NCI-H146 treated with DMSO at 0.1 percent for 48 hours (cell line): ENCODE results near the gene NMT2.
"Not testable (repeated sequence)": the region's sequence is repeated elsewhere in the genome, so short reads cannot be mapped to it uniquely, and the experiment has no call there.

Source experiments
- DNase-seq: peaks from one replicate; lab custom pipeline; 2025; ENCODE audit not compliant: unreplicated experiment; lab: John Stamatoyannopoulos, UW

The NMT2 gene

DNA sequence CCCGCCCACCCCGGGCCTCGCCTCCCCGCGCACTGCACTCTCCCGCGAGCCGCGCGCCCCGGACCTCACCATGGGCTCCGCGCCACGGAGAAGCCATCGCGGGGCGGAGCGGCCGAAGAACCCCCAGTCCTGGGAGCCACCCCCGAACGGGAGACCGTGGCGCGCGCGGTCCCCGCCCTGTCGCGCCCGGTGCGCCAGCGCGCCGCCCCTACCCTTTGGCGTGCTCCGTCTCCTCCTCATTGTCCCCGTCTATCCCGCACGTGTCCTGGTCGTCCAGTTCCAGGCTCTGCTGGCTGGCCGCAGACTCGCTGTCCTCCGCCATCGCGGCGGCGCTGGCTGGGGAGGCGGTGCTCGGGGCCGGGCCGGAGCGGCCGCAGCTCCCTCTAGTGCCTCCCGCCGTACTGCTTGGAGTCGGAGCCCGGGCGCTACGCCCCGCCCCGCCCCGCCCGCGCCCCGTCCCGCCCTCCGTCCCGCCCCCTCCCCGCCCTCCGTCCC, at the start of gene NMT2:
Gene NMT2 (minus strand): TSS at position 403 of the 495 bp plus-strand sequence. CDS start 81 bp downstream, at position 322.
- peak; percentile 89 for DNase-seq

- no peak for DNase-seq
Measured at GRCh38 chr10:15216700-15217099, 48.2 kb upstream of the NMT2 start.

DNA sequence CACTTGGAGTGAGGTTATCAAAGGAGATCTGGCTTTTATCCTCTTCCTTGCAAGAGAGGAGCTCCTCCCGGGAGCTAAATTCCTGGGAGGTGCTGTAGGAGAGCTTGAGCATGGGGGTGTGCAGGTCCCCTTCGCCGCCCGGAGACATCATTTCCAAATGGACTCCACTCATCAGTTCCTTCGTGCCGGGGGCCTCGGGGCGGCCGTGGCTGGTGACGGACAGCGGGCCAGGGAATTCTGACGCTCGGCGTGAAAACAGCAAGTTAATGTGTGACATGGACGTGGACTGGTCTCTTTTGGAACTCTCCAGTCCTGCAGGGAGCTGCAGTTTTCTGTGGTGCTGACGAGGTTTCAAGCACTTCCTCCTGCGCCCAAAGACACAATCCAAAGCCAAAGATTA, 45.7 kb upstream of the NMT2 start:
- no peak for DNase-seq

GRCh38 chr10:15213461-15213861, 45.0 kb upstream of the NMT2 start:
- DNase-seq, result no peak

GRCh38 chr10:15211464-15211979, 43.0 kb upstream of the NMT2 start:
- DNase-seq, result no peak

- no peak for DNase-seq
Measured at GRCh38 chr10:15210521-15210920, 42.0 kb upstream of the NMT2 start.

GRCh38 chr10:15209827-15210509, 41.5 kb upstream of the NMT2 start:
- peak; percentile 78 for DNase-seq

- no peak for DNase-seq
Measured at GRCh38 chr10:15208221-15208620, 39.7 kb upstream of the NMT2 start.

DNA sequence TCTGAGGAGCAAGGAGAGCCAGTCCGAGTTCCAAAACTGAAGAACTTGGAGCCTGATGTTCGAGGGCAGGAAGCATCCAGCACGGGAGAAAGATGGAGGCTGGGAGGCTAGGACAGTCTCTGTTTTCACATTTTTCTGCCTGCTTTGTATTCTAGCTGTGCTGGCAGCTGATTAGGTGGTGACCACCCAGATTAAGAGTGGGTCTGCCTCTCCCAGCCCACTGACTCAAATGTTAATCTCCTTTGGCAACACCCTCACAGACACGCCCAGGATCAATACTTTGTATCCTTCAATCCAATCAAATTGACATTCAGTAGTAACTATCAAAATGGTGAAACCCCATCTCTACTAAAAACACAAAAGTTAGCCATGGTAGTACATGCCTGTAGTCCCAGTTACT, 38.9 kb upstream of the NMT2 start:
- not testable (repeated sequence) for DNase-seq

- DNase-seq, result no peak
Measured at GRCh38 chr10:15202639-15203038, 34.1 kb upstream of the NMT2 start.

DNA sequence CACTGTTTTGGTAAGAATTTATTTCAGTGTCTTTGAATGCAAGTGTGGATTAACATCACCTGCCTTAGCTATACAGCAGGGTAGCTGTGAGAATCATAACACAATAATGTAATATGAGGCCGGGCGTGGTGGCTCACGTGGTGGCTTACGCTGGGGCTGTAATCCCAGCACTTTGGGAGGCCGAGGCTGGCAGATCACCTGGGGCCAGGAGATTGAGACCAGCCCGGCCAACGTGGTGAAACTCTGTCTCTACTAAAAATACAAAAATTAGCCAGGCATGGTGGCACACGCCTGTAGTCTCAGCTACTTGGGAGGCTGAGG, 33.8 kb upstream of the NMT2 start:
- not testable (repeated sequence) for DNase-seq

DNA sequence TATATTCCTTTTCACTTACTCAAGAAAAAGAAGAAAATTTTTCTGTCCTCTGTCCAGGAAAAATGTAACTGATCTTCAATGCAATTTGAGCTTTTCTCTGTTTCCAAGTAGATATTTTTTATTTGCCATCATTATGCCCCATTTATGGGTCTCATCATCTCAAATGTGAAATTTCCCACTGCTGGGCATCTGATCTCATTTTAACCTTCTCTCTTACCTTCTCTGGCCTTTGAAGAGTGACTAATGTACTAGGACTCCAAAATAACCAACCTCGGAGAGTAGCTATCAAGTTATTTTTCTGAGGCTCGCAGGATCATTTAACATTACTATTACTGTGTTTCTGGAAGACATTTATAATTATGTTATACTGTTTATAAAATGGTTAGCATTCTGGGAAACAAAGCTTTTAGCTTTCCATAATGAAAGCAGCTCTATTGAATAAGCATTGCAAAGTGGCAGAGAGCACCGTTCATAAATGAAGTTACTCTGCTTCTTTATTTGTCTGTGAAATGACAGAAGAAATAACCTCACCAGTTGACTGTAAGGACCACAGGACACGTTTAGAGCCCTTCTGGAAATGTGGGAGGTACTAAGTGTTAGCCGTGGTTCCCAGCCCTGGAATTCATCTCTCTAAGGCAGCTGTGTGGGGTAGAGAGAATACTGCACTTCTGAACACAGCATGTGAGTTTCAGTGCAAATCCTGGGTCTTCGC, 33.3 kb upstream of the NMT2 start:
- DNase-seq, result no peak

DNA sequence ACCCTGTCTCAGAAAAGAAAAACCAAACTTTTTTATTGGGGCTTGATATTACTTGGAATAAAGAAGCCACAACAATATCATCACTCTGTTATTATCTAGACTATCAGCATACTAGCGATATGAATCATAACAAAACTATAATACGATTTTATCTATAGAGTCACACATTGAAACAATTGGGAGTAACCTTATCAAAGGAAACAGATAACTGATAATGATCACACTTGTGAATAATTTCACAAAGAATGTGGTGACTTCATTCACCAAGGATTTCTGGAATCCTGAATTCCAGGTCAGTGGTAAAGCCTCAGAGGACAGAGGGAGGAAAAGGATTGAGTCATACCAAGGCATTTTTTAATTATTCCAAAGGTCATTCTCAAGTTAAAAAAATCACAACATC, 32.1 kb upstream of the NMT2 start:
- DNase-seq, result no peak

DNA sequence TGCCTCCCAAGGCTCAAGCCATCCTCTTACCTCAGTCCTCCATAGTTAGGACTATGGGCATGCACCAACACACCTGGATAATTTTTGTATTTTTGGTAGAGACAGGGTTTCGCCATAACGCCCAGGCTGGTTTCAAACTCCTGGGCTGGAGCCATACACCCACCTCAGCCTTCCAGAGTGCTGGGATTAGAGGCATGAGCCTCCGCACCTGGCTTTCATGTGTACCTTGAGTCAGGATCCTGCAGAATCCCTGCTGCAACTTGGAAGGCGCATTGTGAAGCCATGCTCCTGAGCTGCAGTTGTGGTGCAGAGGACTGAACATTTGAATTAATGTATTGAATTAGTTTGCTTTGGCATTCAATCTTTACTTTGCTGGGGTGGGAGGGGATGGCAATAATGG, 29.4 kb upstream of the NMT2 start:
- no peak for DNase-seq

DNA sequence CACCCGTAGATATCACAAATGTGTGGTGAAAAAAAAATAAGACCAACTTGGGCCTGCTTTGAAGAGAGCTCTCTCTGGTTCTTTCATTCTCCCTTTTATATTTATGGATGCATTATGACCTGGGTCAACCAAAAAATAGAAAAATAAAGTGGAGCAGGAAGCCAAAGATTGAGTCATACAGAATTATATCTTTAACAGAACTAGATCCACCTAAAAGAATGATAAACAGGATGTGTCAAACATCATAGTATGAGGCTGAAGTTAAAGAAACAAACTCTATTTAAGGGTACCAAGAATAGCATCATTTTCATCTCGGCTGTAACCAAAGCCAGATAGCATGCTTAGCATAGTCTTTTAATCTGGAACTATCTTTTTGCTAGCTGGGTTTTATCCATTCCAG, 28.8 kb upstream of the NMT2 start:
- no peak for DNase-seq

DNA sequence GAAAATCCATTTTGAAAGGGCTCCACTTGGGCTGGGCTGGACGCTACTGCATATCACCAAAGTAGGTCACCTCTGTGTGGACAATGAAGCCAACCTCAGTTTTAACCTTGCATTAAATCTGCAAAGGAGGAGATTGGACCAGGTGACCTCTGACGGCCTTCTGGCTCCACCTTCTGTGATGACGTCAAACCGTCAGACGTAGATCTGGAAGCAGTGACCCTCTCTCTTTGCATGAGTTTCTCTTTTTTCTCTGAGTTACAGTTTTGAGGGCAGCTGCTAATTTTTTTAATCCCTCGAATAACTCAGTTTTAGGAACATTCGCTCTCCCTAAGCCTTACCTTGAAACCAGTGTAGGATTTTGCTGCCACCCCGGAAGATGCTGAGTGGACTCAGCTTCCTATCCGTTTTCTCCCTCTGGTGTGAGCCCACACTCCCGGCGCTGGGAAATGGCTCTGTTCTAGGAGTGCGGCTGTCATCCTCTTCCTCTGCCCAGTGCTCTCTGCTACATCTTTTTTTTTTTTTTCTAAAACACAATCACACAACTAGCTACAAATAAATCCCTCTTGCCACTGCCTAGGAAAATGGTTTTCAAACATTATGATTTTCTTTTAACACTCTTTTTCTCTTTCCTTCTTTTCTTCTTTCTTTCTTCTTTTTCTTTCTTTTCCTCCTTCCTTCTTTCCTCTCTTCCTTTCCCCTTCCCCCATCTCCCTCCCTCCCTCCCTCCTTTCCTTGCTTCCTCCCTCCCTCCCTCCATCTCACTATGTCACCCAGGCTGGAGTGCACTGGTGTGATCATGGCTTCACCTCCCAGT, 27.7 kb upstream of the NMT2 start:
- DNase-seq, result no peak

DNA sequence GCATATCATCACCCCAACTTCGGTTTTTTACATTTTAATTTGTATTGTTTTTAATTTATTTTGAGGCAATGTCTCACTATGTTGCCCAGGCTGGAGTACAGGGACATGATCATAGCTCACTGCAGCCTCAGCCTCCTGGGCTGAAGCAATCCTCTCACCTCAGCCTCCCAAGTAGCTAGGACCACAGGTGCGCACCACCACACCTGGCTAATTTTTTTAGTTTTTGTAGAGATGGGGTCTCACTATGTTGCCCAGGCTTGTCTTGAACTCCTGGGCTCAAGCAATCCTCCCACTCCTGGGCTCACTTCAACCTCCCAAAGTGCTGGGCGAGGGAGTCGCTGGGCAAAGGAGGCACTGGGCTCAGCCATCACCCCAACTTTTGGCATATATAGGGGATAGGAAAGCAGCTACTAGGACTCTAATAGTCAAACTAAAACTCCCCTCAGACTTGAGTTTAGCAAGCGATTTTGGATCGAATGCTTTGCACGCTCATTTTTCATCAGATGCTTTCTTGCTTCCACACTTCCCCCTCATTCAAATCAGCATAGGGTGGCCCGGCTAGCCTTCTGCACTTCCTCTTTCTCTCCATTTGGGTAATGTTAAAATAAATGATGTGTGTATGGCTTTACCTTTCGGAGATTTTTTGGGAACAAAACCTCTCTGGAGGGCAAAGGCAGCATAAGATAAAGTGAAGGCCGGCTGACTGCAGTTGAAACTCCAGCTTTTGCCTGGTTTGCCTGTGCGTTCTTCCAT, 20.8 kb upstream of the NMT2 start:
- no peak for DNase-seq

DNA sequence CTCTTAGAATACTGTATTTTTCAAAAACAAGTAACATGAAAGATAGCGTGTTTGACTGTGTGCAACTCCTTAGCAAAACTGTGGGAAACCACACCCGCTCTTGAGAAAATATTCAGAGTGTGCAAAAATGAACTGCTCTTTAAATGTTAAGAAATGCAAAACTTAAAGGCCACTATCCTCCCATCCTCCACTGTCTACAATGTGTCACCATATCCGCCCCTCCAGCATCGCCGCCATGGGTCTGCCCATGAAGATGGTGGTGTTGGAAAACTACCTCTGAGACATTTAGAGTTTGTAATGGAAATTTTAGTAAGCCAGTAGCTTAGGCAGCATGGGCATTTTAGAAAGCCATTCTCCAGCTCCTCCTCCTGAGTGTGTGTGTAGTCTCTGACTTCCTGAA, 20.1 kb upstream of the NMT2 start:
- no peak for DNase-seq

GRCh38 chr10:15183689-15184481, 15.4 kb upstream of the NMT2 start:
- DNase-seq, result no peak

- DNase-seq, result no peak
Measured at GRCh38 chr10:15182540-15183207, 14.2 kb upstream of the NMT2 start.
